Activated CD4-positive, CD25-positive, alpha-beta regulatory T cell treated with anti-CD3 and anti-CD28 coated beads, Interleukin-2, amount 50 U/mL, for 24 hours (primary cell): ENCODE data around the gene IP6K3.
A peak's percentile ranks its signal among the peaks of the same experiment; 100 is the strongest.

Experiments
- ATAC-seq, 2 donors: fragments of 150-1000 bp; cut with Tn5 transposase; one replicate each; pipeline ENCODE4 v1.10.0; 2021; ENCODE audit warnings: mild to moderate bottlenecking in 1 of 2, moderate library complexity in 1 of 2

Gene IP6K3

DNA sequence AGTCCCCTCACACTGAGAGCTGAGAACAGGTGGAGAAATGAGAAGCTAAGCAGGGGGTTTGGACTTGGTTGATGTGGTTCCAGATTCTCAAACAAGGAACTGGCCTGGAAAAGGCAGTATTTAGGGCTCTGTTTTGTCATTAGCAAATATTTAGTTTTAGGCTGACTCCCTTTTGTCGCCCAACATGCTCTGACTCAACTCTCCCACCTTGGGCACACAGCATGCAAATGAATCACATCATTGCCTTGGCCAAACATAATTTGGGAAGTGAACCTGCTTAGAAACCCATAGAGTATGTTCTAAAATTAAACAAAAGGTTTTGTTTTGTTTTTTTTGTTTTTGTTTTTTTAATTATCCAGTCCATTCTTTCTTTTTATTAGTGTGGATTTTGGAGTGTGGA lies 25.7 kb downstream of the IP6K3 start:
- no peak for ATAC-seq

DNA sequence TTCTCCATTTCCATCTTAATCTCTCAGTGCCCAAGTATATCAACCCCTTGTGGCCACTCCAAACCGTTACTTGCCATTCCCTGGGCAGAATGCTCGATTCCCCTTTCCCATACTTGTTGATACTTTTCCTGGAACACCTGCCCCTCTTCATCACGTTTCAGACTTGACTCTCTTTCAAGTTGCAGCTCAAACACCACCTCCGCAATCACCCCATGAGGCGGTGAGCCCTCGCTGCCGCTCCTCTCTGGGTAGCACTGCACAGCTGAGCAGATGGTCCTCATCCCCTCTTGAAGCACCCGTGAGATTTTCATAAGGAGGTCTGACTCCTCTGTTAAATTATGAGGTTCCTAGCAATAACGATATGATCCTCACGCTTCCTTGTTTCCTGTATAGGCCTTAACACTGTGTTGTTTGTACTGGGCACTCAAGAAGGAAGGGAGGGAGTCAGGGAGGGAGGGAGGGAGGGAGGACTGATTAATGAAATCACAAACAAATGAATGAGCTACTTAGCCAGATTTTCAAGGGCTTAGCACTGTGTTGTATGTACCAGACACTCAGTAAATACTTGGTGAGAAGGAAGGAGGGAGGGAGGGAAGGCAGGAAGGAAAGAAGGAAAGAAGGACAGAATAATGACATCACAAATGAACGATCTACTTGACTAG lies 27.2 kb downstream of the IP6K3 start:
- no peak for ATAC-seq

DNA sequence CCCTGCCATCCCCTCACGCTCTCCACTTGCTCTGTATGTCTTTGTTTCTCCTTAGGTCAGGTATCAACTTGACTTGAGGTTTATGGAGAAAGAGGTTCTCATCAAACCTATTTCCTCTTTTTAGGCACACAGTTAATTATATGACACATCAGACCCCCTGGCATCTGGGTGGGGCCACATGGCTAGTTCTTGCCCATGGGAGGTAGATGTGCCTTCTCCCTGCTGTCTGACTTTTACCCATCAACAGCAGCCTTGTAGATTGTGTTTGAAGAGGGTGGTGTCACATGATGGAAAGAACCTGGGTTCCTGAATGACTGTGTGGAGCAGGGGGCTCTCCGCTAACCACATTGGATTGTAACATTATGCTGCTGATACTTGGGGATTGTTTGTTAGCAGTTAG lies 28.0 kb downstream of the IP6K3 start:
- peak in 1 of 2 donors; percentile 38 for ATAC-seq

DNA sequence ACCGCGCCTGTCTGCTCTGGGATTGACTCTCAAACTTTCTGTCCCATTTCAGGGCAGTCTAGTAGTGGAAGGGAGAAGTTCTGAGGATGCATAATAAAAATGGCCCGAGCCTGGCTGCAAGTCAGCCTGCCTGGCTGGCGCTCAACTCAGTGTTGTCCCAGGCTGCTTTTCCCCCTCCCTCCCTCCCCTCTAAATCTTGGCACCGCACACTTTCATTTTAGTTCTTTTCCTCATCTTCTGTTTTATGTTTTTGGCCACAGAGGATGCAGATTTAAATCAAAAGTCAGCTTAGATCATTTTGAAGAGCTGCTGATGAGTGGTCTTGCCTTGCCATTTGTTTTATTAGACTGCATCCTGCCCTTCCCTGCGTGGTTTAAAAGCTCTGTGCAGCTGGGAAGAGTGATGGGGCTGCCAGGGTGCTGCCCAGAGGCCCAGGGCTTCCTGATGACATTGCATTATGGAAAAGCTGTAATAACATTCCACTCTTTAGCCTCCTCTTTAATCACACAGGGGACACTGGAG lies 28.7 kb downstream of the IP6K3 start:
- ATAC-seq: no peak

DNA sequence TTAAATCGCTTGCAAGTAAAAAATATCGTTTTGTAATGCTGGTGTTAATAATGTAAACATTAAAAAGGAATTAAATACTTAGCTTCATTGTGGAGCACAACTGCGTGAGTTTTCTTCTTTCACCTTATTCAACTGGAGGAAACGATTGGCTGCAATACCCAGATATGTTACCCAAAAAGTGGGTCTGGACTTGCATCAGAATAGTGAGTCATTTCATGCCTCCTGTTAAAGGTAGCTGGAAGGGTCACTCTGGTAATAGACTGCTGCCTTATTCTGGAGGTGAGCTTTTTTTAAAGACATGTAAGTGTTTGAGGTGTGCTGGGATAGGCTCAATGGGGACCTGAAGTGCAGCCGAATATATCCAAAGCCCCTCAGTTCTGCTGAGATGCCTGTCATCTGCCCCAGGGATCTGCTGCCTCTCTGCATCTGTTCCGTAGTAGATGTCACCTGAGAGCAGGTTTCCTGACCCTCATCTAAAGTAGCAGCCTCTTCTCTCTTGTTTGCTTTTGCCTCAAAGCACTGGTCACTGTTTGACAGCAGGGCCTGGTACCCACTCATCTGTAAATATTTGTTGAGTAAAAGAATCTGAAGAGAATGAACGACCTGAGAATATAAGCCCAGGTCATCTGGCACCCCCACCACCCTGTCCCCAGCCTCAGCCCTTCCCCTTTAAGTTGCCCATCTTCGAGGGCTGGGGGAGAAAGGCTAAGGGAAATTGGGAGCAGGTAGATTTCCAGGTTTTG lies 29.6 kb downstream of the IP6K3 start:
- no peak for ATAC-seq

DNA sequence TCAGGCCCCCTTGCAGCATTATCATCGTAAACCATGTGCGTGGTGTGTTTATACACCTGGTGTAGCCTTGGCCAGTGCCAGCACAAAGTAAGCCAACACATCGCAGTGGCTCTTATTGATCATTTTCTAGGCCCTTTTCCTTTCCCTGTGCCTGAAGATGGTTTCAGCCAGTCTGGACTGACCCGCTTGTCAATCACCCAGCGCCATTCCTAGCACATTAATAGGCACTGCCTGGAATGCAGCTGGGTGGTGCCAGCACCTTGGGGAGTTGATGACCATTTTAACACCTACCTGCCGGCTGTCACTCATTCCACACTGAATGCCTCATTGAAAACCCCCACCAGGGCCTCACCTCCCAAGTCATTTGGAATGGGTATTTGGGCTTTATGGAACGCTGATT lies 30.3 kb downstream of the IP6K3 start:
- ATAC-seq: no peak

DNA sequence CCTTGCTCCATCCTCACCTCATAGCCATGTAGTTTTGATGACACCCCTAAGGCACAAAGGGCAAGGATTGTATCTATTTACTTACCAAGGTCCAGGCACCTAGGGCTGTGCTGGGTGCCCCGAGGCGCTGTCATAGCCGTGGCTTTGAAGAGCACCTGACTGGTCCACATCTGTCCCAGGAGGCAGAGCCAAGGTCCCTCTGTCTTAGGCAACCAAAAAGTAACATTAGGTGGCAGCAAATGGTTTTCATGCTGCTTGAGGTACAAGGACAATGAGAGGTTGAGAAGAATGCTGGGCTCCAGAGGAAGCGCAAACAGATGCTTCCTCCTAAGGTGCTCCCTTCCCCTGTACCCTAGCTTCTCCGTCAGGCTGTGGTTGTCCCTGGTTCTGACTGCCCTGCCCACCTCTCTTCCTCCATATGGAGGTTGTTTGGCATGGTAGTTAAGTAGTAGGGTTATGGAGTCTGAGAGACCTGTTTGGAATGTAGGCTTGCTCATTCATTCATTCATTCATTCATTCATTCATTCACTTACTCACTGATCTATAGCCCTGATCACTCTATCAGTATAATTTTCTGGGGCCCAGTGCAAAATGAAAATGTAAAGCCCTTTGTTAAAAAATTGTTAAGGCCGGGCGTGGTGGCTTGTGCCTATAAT lies 32.2 kb downstream of the IP6K3 start:
- no peak for ATAC-seq

DNA sequence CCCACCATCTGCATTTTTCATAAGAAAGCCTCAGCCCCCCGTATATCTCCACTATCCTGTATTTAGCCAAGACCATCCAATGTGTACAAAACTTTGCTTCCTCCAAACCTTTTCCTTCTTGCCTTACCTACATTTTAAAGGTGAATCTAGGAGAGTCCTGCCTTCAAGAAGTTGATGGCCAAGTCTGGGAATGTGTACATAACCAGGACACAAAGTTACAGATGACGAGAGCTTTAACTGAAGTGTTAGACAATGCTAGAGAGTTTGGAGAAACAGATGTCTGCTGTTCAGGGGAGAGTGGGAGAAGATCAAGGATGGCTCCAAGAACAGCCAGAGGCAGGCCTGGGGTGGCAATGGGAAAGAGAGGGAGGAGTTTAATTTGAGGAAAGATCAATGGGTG lies 32.9 kb downstream of the IP6K3 start:
- ATAC-seq: no peak

DNA sequence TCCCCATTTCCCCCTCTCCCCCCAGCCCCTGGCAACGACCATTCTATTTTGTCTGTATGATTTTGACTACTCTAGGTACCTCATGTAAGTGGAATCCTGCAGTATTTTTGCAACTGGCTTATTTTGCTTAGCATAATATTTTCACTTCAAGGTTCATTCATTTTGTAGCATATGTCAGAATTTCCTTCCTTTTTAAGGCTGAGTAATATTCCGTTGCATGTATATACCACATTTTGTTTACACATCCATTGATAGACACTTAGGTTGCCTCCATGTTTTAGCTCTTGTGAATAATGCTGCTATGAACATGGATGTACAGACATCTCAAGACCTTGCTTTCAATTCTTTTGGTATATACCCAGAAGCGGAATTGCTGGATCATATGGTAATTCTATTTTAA lies 33.8 kb downstream of the IP6K3 start:
- no peak for ATAC-seq

DNA sequence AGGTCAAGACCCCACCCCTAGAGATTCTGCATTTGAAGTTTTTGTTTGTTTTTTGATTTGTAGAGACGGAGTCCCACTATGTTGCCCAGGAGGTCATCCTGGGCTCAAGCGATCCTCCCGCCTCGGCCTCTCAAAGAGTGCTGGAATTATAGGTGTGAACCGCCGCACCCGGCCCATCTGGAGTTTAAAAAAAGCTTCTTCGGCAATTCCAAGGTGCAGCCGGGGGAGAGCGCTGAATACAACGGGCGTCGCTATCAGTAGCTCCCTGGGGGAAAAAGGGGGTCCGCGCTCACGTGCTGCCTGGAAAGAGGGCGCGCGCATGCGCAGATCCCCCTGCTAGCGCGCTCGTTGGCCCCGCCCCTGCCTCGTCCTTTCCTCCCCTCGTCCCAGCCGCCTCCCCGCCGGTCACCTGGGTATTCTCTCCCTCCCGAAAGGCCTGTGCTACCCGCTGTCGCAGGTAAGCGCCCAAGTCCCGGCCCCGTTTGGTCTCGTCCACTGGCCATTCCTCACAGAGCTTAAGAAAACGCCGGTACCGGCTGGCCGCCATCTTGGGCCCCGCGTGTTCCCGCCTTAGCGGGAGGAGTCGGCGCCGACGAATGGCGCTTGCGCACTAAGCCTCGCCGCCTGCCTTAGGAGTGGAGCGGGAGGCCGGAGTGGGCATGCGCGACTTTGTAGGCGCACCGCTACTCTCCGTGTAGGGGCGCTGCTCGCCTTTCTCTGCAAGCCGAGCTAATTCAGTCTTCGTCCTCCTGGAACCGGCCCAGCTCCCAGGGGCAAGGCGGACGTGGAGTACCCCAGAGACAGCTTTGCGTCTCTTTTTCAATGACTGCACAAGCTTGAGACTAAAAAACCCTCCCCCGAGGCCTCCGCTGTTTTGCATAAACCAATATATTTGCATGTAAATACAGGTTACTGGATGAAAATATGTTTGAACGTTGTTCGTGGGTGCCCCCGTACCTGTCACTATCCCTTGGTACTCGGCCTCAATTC lies 35.3 kb downstream of the IP6K3 start, which contains the start of gene UQCC2:
Gene UQCC2, minus strand, starts transcription at position 561 of the 990 bp plus-strand sequence. Its CDS starts 14 bp downstream, at position 547.
- ATAC-seq: peak; percentile 90 to 92

DNA sequence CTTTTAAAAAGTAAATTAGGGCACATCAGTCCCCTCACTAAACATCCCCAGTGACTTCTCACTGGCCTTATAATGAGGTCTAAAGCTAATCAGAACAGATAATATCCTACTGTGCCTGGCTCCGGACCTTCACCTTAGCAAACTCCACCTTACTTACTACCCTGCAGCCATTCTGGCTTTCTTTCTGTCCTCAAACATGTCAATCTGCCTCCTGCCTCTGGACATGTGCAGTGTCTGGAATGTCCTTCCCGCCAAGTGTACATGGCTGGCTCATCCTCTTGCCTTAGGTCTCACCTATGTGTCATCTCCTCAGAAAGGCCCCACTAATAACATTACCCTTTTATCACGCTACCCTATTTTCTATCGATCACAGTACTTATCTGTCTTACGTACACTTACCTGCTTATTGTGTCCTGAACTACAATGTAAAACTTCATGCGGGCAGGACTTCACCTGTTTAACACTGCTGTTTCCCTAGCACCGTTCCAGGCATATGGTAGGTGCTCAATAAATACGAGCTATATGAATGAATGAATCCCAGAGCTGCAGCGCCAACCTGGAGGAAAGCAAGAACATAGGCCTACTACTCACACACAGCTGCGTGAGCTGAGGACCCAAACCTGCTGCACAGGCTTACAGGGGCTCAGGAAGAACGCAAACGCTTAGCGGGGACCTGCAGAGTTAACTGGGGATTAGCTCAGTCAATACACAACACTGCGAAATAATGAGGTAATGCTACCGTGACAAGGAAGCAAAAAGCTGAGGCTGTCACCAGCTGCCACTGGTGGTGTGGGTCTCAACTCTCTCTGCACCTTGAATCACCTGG lies 36.2 kb downstream of the IP6K3 start:
- ATAC-seq: peak in 1 of 2 donors; percentile 8

DNA sequence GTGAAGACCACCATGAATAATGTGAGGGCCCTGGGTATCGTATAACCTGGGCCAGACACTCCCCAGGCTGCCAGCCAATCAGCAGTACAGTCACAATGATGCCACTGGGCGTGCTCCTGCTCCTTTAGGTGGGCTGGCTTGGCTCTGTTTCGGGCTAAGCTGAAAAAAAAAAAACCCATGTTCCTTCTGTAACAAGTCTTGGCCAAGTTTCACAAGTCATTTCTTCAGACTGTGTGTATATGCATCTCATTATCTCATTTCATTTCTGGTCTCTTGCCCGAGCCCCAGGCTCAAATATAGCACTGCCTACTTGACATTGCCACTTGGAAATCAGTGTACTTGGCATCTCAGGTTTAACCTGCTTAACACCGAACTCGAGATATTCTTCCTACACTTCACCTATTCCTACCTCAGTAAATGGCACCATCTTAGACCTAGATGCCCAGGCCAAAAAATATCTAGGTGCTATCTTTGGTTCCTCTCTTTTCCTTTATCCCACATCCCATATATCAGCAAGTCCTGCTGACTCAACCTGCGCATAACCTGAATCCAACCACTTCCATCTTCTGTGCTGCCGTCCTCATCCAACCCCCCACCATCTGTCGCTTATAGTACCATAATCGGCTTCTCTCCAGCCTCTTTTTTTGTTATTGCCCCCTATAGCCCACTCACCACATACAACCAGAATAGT lies 37.0 kb downstream of the IP6K3 start:
- no peak for ATAC-seq

DNA sequence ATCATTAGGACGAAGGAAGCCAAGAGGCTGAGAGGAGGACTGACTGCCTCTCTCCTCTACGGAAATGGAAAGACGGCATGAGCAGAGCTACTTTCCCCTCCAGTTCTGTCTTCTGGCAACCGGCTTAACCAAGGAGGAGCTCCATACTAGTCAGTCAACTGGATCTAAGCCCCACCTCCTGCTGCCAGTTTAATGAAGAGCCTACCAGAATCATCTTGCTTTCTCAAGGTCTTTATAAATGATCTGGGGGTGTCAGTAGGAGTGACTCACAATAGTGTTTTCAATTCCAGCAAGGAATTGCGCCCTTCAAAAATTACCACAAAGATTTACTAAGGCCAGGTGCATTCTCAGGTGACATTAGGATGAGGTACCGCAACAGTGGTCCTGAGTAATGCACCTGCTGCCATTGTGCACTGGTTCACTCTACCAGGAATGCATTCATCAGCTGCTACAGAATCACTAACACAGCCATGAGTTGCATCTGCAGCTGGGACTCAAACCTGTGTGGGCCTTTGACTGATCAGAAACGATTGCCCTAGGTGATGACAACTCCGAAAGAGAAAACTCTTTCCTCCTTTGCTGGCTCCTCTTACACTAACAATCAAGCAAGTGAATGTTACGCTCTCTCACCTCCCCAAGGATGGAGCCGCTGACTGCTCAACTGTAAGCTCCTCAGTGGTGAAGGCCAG lies 38.0 kb downstream of the IP6K3 start:
- ATAC-seq: no peak

DNA sequence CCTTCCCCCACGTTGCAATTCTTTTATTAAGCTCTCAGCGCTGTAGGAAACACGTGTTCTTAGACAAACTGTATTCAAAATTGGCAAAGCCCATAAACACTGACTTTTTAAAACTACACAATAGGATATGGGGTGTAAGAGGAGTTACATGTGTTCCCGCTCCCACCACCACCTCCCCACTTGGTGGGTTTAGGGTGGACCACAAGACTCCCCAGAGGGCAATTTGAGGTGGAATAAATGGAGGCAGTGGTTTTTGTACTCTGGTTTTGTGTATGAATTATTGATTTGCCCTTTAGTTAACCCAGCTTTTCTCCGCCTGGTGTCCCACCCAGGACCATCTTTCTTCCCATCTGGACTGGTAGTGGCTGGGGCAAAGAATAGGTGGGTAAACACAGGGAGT lies 38.9 kb downstream of the IP6K3 start:
- no peak for ATAC-seq

DNA sequence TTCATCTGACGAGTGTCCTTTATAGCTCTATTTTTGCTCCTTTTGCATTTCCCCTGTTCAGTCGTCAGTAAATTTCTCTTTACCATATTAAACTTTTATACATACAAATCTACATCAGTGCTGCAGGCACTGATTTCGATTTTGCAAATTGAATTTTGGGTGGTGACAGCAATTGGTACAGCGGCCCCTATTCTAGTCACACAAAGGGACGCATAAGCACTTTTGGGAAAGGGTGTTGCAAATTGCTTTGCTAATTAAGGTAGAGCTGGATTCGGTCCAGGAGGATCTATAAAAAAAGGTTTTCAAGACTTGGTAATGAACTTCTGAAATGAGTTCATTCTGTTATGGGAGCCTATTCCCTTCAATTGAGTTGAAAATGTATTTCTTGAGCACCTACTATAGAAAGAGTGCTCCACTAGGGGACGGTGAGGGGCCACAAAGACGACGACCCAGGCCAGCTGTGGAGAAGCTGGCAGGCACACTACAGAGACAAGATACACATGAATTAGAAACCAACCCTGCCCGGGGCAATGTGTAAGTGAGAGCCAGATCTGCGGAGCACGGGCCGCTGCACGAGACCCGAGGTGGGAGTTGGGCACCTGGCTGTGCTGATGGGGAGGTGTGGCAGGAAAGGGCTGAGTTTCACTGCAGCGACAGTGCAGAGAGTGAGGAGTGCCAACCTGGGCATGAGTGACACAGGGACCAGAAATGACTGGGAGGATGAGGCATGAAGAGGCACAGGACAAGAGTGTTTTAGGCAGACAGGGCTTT lies 40.6 kb downstream of the IP6K3 start:
- no peak for ATAC-seq

DNA sequence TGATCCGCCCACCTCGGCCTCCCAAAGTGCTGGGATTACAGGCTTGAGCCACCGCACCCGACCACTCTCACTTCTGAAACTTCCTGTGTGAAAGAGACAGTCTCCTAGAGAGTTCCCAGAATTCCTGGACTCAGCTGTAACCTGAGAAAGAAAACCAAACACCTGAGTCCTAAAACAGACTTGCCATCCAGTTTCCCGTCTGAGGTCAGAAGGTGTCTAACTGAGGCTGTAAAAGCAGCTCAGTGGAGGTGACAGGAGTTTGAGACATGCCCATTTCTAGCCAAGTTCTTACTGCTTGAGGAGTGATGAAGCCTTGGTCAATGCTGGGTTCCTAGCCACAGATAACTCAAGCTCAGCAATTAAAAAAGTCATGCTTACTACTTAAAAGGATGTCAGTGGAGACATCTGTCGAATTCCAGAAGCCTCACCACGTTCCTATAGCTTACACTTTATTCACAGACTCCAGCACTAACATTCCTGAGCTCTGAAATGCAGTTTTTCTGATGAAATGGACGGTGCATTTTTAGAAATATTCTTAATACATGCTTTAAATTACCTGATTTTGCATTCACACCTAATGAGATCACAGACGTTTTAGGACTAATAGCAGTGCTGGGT lies 41.3 kb downstream of the IP6K3 start:
- ATAC-seq: no peak

DNA sequence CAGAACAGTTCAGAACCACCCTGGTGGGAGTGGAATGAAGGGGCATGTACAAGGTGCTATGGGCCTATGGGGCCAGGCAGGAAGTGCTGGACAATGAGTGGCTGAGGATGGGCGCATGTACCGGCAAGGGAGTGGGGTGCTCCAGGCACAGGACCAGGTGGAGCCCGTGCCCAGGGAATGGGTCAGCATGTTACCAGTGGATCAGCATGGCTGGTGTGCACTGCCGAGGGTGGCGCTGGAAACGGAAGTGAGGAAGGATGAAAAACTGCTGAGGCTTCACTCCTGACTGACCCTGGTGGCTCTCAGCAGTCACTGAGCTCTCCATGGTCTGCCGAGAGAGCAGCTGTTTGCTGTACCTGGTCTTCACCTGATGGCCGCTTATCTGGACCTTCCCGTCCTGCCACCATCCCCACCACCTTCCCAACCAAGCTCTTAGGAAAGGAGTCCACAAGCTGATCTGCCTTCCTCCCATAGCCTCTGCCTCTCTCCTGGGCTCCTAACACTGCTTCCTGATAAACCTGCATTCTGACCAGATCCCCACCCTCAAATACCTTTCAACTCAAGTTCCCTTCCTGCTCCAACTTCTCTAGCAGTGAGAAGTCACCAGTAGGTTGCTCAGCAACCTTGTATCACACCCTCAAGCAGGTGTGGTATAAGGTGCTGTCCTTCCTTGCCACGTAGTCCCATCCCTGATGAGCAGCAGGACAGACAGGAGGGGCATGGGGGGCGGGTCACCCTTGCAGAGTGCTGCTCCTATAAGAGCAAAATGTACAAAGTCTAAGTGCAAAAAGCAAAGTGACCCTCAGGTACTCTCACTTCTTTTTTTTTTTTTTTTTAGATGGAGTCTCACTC lies 42.3 kb downstream of the IP6K3 start:
- no peak for ATAC-seq
